Kidney capillary endothelial cell (primary cell): ENCODE data around the gene ADARB1.

Experiments
- DNase-seq: peaks from one replicate; pipeline ENCODE4 v3.0.0-alpha.2; 2018; ENCODE audit warnings: low spot score

ADARB1 gene

DNA sequence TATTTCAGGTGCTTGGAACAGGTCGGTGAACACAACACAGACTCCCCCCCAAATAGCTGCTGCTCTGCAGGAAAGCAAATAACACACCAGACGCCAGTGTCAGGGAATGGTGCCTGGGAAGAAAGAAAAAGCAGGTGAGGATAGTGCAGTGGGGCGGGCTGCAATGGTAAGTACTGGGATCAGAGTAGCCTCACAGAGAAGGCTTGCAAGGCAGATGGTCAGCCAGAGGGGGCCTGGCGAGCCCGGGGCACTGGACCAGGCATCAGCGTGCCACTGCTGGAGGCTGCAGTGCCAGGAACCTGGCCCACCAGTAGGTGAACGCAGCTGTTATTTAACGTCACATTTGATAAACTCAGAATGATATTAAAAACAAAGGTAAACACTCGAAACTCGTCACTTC lies 153.4 kb downstream of the ADARB1 start:
- no peak for DNase-seq

DNA sequence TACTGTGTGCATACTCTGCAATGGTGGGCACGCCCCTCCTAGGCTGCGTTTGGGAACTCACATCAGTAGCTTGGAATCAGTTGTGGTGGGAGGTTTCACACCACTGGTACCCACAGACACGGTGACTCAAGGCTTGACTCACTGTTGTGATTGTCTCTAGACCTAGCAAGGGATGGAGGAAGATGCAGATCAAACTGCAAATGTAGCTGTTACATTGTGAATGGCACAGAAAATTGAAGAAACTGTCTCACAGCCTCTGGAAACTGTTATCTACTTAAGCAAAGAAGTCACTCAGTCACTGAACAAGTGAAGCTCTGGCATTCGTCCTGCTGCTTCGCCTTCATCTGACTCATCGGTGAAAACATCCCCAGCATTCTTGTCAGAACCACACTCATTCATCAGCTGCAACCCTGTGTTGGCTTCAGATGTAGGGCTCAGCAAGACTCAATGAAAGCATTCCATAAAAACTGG lies 153.8 kb downstream of the ADARB1 start:
- DNase-seq, result peak; percentile 30

DNA sequence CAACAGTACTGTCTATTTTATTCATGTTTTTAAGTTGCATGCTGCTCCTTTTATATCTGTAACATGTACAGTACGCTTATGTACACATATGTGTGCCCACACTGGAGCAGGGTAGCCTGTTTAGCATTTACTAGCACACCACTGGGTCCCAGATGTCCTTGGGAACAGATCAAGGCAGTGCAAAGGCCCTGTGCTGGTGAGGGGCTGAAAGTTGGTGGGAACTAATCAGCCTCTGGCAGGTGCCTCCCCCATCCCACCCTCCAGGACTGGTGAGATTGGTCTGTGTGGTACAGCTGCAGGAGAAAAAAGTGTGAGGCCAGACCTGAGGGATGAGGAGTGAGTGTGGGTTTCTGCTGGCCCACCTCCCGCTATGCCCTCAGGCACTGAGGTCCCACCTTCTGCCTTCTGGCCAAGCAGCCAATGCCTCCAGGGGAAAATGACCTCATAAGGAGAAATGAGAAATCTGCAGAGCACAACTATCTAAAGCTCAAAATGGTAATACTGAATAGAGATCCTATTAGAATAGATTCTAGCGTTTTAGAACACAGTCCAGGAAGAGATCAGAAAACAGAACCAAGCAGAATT lies 154.4 kb downstream of the ADARB1 start:
- no peak for DNase-seq

DNA sequence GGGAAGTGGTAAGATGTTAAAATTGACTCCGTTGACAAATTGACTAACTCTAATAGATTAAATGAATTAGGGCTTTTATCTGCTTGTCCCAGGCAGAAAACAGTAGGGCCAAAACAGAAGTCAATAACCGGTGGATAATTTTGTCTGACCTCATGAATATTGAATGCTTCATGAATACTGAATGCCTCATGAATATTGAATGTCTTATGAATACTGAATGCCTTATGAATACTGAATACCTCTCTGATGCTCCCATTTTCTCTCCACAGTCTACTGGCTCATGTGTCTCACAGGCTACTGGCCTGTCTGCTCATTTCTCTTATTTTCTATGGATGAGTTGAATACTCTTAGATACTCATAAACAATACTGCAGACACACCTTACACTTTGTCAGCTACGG lies 157.3 kb downstream of the ADARB1 start:
- no peak for DNase-seq

GRCh38 chr21:45234127-45234526 lies 159.7 kb downstream of the ADARB1 start:
- DNase-seq, result no peak

DNA sequence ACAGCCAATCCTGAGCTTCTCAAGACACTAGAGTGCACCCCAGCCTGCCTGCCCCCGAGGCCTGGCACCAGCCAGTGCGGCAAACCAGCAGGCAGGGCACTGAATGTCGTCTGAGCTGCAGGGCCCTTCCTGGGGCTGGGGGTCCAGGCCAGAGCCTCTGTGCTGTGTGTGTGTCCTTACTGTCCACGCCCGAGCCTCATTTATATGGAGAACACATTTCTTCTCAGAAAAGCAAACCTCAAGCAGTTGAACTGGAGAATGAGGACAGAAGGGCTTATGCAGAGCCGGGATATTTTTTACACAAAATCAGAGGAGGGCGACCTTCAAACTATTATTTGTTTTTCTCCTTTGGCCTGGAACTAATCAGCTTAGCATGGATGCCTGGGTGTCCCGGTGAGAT lies 160.6 kb downstream of the ADARB1 start:
- DNase-seq, result no peak

DNA sequence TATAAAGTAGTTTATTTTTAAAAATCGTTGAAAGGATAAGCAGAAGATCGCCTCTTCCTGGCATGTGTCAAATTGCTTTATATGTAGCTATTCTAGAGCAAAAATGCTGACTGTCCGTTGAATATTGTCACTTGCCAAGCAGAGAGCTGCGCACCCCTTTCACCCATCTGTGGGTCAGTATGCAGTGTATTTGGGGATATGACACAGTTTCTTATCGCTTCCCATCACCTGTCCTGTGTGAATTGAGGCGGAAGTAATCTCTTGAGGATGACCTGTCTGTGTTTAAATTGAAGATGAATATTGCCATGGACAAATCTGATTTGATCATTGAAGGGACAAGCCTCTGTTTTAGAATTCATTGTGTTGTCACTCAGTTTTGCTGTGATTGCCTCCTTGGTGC lies 161.1 kb downstream of the ADARB1 start:
- DNase-seq, result no peak

GRCh38 chr21:45236481-45236880 lies 162.1 kb downstream of the ADARB1 start:
- DNase-seq, result no peak

DNA sequence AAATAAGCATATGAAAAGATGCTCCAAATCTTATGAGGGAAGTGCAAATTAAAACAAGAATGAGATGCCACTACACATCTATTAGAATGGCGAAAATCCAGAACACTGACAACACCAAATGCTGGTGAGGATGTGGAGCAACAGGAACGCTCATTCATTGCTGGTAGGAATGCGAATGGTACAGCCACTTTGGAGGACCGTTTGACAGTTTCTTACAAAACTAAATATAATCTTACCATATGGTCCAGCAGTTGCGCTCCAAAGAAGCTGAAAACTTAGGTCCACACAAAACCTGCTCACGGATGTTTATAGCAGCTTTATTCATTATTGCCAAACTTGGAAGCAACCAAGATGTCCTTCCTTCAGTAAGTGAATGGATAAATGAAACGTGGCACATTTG lies 163.0 kb downstream of the ADARB1 start:
- no peak for DNase-seq

DNA sequence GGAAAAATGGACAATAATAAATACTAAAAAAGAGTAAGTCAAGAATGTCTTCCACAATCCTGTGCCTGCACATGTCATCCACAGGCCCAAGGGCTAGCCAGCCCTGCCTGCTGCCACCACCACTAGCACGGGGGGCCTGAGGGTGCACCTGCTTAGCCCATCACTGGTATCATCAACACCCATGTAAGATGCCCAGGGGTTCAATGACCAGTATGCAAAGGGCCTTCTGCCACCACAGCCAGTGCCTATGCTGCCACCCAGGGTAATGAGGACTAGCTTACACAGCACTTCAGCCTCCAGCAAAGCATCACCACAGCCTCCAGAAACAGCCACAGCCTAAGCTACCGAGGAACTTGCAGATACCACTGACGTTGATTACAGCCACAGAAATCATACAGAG lies 167.0 kb downstream of the ADARB1 start:
- DNase-seq, result no peak

DNA sequence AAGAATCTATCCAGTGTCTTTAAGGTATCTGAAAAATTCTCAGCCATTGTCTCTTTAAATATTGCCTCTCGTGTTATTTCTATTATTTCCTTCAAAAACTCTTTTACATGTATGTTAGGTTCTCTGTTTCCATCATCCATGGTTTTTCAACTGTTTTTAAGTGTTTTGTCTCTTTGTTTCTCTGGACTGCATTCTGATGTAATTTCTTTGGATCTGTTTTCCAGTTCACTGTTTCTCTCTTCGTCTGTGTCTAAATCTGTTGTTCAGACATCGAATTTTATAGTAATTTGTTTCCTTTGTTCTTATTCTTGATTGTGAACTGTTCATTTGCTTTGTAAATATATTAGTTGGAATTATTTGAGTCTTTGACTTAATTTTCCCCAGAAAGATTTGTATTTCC lies 169.2 kb downstream of the ADARB1 start:
- no peak for DNase-seq

- no peak for DNase-seq
Measured at GRCh38 chr21:45244799-45245340, 170.5 kb downstream of the ADARB1 start.

DNA sequence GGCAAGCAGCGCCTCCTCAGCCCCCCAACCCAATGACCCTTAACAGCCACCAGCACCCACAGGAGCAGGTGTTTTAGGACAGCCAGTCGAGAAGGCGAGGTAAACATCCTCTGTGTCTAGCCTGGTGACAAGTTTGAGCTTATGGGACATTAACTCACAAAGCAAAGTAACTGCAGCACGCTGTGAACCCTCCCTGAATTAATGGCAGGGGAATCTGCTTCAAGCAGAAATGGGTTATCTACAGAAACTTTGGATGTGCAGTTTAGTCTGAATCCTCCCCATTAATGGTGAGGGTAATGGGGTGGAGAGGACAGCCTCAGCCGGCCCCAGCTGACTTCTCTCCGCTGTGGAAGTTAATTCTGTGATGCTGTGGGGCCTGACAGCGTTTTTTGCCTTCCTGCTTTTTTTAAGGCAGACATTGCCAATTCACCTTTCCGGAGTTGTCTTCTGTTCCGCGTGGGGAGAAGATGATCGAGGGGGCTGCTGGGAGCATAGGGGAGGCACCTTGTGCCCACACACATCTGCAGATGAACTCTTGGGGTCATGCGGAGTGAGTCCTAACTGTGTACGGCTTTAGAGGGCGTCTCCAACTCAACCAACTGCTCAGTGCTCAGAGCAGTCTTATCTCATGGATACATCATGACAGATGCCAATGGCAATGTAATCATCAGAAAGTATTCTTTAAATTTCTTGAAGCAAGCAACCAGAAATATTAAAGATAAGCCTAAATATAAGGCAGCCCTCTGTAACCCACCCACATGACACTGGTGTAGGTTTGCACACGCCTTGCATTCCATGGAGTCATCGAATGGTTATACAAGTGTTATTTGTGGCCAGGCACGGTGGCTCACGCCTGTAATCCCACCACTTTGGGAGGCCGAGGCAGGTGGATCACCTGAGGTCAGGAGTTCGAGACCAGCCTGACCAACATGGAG lies 172.3 kb downstream of the ADARB1 start:
- DNase-seq, result no peak

DNA sequence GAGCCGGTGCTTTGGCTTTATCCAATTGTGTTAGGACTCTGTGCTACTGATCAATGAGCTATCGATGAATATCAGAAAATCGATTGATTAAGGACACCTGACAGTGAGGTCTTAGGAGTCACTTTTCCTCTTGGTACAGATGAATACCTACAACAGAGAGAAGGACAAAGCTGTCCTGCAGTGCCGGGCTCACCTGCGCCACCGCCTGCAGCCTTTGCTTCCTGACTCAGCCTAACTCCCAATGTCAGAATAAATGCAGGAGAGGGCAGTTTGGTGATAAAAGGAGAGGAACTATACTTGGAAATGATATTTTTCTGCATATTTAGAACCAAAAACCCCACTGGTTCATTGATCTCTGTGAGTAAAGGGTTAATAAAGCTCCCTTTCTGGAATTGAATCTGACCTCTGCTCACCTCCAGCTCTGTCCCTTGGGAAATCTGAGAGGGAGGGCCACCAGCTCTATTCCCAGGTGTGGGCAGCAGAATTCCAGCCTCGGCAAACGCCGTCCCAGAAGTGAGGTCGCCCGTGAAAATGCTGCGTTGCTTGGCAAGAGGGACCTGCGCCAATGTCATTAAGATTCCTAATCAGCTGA lies 174.0 kb downstream of the ADARB1 start:
- no peak for DNase-seq

GRCh38 chr21:45248893-45249381 lies 174.6 kb downstream of the ADARB1 start:
- DNase-seq, result no peak

DNA sequence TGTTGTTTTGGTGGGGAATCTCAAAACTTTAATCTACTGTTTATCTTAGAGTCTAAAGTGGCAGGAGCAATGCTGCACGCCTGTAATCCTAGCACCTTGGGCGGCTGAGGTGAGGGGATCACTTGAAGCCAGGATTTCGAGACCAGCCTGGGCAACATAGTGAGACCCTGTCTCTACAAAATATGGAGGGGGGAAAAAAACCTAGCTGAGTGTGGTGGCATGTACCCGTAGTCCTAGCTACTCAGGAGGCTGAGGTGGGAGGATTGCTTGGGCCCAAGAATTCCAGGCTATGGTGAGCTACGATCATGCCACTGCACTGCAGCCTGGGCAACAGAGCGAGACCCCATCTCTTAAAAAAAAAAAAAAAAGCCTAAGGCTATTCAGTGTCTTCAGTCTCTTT lies 175.2 kb downstream of the ADARB1 start:
- DNase-seq, result no peak

GRCh38 chr21:45250272-45250671 lies 175.9 kb downstream of the ADARB1 start:
- DNase-seq, result no peak

DNA sequence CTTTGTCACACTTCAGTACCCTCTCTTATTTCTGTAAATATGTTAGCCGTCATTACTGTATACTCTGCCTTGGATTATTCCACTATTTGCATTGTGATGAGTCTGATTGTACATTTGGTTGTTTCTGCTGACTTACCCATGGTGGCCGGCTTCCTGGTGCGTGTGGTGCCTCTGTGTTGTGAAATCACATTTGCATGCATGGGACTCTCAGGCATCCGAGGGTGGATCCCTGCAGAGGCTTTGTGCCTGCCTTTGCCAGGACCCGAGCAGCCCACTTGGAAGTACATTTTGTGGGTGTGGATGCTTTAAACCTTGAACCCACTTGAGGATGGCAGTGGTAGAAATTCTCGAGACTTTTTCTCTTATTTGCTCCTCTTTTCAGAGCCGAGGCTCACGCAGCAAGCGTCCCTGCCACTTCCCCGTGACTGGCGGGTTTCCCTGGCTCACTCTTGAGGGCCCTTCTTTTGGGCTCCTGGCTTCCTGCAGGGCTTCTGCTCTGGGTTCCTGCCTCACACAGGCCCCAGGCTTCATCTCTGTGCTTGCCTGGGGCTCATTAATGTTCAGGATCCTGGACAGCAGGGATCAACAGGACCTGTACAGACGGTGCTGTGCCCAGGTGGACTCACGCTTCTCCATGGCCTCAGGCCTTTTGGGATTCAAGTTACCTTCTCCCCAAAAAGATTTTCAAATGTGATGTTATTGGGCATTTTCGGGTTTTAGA lies 176.7 kb downstream of the ADARB1 start:
- no peak for DNase-seq

- no peak for DNase-seq
Measured at GRCh38 chr21:45251635-45252447, 177.5 kb downstream of the ADARB1 start.

GRCh38 chr21:45252448-45252925 lies 178.1 kb downstream of the ADARB1 start:
- no peak for DNase-seq

- DNase-seq, result peak; percentile 10
Measured at GRCh38 chr21:45253180-45253579, 178.8 kb downstream of the ADARB1 start.
